ENCODE data around the gene GPAM.

The GPAM gene

DNA sequence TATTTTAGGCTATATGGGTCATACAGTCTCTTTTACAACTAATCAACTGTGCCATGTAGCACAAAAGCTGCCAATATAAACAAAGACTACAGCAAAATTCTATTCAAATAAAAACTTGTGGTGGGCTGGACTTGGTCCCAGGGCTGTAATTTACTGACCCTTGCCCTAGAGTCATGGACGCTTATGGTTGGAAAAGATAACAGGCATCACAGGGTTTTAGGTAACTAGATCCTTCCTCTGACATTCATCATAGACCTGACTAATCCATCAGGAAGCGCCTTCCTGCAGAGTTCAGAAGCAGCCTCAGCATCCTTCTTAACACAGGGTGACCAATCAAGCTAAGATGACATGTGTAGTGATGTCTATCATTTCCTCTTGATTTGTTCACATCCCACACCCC, 40.2 kb upstream of the GPAM start:
- no peak for ATAC-seq
- TF ChIP-seq RARB (CRISPR knock-in tag; IDR thresholded peaks at IDR 0.05) (no peak), SNAI2 (CRISPR knock-in tag; IDR thresholded peaks at IDR 0.05) (no peak), BACH2 (CRISPR knock-in tag; IDR thresholded peaks at IDR 0.05; ENCODE audit: borderline replicate concordance) (no peak), ZNF8 (CRISPR knock-in tag; IDR thresholded peaks at IDR 0.05) (no peak), ESRRG (CRISPR knock-in tag; IDR thresholded peaks at IDR 0.05) (no peak), ZFP30 (CRISPR knock-in tag; IDR thresholded peaks at IDR 0.05) (no peak), ZC3H10 (CRISPR knock-in tag; IDR thresholded peaks at IDR 0.05) (no peak), ZFP3 (CRISPR knock-in tag; IDR thresholded peaks at IDR 0.05) (no peak), GLIS3 (CRISPR knock-in tag; IDR thresholded peaks at IDR 0.05) (no peak), TOX (CRISPR knock-in tag; IDR thresholded peaks at IDR 0.05; ENCODE audit: borderline replicate concordance) (no peak)
- TF ChIP-seq, protein P1, sequence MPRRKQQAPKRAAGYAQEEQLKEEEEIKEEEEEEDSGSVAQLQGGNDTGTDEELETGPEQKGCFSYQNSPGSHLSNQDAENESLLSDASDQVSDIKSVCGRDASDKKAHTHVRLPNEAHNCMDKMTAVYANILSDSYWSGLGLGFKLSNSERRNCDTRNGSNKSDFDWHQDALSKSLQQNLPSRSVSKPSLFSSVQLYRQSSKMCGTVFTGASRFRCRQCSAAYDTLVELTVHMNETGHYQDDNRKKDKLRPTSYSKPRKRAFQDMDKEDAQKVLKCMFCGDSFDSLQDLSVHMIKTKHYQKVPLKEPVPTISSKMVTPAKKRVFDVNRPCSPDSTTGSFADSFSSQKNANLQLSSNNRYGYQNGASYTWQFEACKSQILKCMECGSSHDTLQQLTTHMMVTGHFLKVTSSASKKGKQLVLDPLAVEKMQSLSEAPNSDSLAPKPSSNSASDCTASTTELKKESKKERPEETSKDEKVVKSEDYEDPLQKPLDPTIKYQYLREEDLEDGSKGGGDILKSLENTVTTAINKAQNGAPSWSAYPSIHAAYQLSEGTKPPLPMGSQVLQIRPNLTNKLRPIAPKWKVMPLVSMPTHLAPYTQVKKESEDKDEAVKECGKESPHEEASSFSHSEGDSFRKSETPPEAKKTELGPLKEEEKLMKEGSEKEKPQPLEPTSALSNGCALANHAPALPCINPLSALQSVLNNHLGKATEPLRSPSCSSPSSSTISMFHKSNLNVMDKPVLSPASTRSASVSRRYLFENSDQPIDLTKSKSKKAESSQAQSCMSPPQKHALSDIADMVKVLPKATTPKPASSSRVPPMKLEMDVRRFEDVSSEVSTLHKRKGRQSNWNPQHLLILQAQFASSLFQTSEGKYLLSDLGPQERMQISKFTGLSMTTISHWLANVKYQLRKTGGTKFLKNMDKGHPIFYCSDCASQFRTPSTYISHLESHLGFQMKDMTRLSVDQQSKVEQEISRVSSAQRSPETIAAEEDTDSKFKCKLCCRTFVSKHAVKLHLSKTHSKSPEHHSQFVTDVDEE (CRISPR knock-in tag; IDR thresholded peaks at IDR 0.05): no peak
- TF ChIP-seq, protein P2, sequence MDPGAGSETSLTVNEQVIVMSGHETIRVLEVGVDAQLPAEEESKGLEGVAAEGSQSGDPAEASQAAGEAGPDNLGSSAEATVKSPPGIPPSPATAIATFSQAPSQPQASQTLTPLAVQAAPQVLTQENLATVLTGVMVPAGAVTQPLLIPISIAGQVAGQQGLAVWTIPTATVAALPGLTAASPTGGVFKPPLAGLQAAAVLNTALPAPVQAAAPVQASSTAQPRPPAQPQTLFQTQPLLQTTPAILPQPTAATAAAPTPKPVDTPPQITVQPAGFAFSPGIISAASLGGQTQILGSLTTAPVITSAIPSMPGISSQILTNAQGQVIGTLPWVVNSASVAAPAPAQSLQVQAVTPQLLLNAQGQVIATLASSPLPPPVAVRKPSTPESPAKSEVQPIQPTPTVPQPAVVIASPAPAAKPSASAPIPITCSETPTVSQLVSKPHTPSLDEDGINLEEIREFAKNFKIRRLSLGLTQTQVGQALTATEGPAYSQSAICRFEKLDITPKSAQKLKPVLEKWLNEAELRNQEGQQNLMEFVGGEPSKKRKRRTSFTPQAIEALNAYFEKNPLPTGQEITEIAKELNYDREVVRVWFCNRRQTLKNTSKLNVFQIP (CRISPR knock-in tag; IDR thresholded peaks at IDR 0.05; ENCODE audit: borderline replicate concordance, low read depth): no peak
- TF ChIP-seq, protein P3, sequence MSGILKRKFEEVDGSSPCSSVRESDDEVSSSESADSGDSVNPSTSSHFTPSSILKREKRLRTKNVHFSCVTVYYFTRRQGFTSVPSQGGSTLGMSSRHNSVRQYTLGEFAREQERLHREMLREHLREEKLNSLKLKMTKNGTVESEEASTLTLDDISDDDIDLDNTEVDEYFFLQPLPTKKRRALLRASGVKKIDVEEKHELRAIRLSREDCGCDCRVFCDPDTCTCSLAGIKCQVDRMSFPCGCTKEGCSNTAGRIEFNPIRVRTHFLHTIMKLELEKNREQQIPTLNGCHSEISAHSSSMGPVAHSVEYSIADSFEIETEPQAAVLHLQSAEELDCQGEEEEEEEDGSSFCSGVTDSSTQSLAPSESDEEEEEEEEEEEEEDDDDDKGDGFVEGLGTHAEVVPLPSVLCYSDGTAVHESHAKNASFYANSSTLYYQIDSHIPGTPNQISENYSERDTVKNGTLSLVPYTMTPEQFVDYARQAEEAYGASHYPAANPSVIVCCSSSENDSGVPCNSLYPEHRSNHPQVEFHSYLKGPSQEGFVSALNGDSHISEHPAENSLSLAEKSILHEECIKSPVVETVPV (CRISPR knock-in tag; IDR thresholded peaks at IDR 0.05): no peak

DNA sequence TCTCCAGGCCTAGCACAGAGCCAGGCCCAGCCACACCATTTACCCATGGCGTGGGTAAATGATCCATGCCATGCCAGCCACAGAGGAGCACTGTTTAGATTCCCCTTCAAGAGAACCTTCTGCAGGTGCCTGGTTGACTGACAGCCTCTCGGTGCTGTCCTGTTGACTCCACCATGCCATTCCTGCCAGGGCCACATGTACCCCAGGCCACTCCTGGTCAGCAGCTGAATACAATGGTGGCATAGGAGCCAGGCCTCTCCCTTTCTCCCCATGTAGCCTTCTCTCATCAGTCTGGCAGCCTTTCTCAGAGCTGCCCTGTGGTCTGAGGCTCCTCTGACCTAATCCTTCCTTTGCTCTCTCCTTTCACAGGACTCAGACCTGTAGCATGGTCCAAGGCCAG, 39.2 kb upstream of the GPAM start:
- ATAC-seq: no peak
- TF ChIP-seq GLIS3 (CRISPR knock-in tag; IDR thresholded peaks at IDR 0.05) (no peak), ARNTL (CRISPR knock-in tag; IDR thresholded peaks at IDR 0.05; ENCODE audit: borderline replicate concordance, low read depth) (no peak), TOX (CRISPR knock-in tag; IDR thresholded peaks at IDR 0.05; ENCODE audit: borderline replicate concordance) (no peak), OSR1 (CRISPR knock-in tag; IDR thresholded peaks at IDR 0.05) (no peak), ZFP30 (CRISPR knock-in tag; IDR thresholded peaks at IDR 0.05) (no peak), ZC3H10 (CRISPR knock-in tag; IDR thresholded peaks at IDR 0.05) (no peak), ZNF8 (CRISPR knock-in tag; IDR thresholded peaks at IDR 0.05) (no peak), ESRRG (CRISPR knock-in tag; IDR thresholded peaks at IDR 0.05) (no peak), ZFP3 (CRISPR knock-in tag; IDR thresholded peaks at IDR 0.05) (no peak)
- TF ChIP-seq, protein P2 (CRISPR knock-in tag; IDR thresholded peaks at IDR 0.05; ENCODE audit: borderline replicate concordance, low read depth): no peak
- TF ChIP-seq, protein P4, sequence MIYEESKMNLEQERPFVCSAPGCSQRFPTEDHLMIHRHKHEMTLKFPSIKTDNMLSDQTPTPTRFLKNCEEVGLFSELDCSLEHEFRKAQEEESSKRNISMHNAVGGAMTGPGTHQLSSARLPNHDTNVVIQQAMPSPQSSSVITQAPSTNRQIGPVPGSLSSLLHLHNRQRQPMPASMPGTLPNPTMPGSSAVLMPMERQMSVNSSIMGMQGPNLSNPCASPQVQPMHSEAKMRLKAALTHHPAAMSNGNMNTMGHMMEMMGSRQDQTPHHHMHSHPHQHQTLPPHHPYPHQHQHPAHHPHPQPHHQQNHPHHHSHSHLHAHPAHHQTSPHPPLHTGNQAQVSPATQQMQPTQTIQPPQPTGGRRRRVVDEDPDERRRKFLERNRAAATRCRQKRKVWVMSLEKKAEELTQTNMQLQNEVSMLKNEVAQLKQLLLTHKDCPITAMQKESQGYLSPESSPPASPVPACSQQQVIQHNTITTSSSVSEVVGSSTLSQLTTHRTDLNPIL (CRISPR knock-in tag; IDR thresholded peaks at IDR 0.05; ENCODE audit: low read depth): no peak
- TF ChIP-seq, protein P5, sequence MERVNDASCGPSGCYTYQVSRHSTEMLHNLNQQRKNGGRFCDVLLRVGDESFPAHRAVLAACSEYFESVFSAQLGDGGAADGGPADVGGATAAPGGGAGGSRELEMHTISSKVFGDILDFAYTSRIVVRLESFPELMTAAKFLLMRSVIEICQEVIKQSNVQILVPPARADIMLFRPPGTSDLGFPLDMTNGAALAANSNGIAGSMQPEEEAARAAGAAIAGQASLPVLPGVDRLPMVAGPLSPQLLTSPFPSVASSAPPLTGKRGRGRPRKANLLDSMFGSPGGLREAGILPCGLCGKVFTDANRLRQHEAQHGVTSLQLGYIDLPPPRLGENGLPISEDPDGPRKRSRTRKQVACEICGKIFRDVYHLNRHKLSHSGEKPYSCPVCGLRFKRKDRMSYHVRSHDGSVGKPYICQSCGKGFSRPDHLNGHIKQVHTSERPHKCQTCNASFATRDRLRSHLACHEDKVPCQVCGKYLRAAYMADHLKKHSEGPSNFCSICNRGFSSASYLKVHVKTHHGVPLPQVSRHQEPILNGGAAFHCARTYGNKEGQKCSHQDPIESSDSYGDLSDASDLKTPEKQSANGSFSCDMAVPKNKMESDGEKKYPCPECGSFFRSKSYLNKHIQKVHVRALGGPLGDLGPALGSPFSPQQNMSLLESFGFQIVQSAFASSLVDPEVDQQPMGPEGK (CRISPR knock-in tag; IDR thresholded peaks at IDR 0.05; ENCODE audit: borderline replicate concordance): no peak
- TF ChIP-seq, protein P1 (CRISPR knock-in tag; IDR thresholded peaks at IDR 0.05): no peak

Measured in SK-N-SH treated with all-trans-retinoic acid at 6 μM for 48 hours (cell line).